ENCODE results near the gene CAD. TPM values are rescaled to one million over a fixed set of nuclear protein-coding genes. Genes with fewer than 3 reads are reported as not detected.
A peak's percentile ranks its signal among the peaks of the same experiment; 100 is the strongest.

Gene CAD
- total and polyA plus RNA-seq, 2 donors (not counting 1 experiment from before 2014, with no cell fraction given), result 35.6 to 48.5 TPM

DNA sequence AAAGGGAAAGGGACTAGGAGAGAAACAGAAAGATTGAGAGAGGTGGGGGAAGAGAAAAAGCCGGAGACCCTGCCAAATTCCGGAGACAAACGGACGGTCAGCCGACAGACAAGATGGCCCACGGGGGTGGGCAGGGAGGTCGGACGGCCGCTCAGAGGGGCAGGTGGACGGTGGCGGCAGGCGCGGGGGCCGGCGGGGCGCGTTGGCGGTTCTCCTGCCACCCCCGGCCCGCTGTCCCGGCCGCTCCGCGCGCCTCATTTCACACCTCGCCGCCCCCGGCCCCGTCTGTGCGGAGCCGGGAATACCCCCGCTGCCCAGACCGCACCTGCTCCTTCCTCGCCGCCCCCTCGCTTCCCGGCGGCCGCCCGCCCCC, 44.7 kb downstream of the CAD start:
- Histone ChIP-seq H3K4me1 (ENCODE audit: control insufficient read depth in 2 of 2, insufficient read depth in 2 of 2, low read length in 2 of 2) (peaks cover 35 to 38% of the 10 kb centered on the region in 2 donors), H4K20me1 (ENCODE audit: control insufficient read depth, insufficient read depth, low read length, poor library complexity, severe bottlenecking) (no peaks in the 10 kb centered on the region), H2AFZ (ENCODE audit: insufficient read depth, low read depth, low read length, poor library complexity, severe bottlenecking) (peak overlapping the region; percentile 76), H3K79me2 (ENCODE audit: control insufficient read depth, insufficient read depth, low read length) (no peaks in the 10 kb centered on the region), H3K9ac (ENCODE audit: low read length) (peak overlapping the region; percentile 74), H3K9me3 (ENCODE audit: control extremely low read depth in 1 of 3, control insufficient read depth in 2 of 3, insufficient read depth in 1 of 3, low read length in 2 of 3) (peaks cover 0 to 8% (median 0%) of the 10 kb centered on the region in 3 donors), H3K27me3 (replicated peaks in 1 of 4; ENCODE audit: control extremely low read depth in 1 of 4, control insufficient read depth in 3 of 4, insufficient read depth in 4 of 4, low read length in 3 of 4) (peaks cover 0 to 89% (median 34%) of the 10 kb centered on the region in 4 experiments), H3K4me3 (ENCODE audit: control extremely low read depth in 1 of 5, extremely low read depth in 1 of 5, insufficient read depth in 1 of 5, low read depth in 2 of 5, low read length in 4 of 5) (no peak overlapping the region), H3K36me3 (replicated peaks in 1 of 2; ENCODE audit: control extremely low read depth in 1 of 2, control insufficient read depth in 1 of 2, extremely low read depth in 1 of 2, insufficient read depth in 2 of 2, low read length in 1 of 2) (no peaks in the 10 kb centered on the region), H3K4me2 (replicated peaks; ENCODE audit: low read depth, low read length, poor library complexity, severe bottlenecking) (peak overlapping the region; percentile 99), H3K27ac (ENCODE audit: low read length in 2 of 2) (no peak overlapping the region)
- WGBS (ENCODE audit: insufficient coverage), result 5% methylated on average over 40 of the region's 40 CpGs
- POLR2A ChIA-PET, result no interaction called here
- peak overlapping the region; percentile 60 for H3K4me3 Mint-ChIP-seq
- peaks cover 62% of the 10 kb centered on the region for H3K27me3 Mint-ChIP-seq
- H3K4me1 Mint-ChIP-seq, result peaks cover 35% of the 10 kb centered on the region
- ATAC-seq (ENCODE audit: low read depth) (no peak), DNase-seq (peak; percentile 36)
- H3K27ac Mint-ChIP-seq, result no peak overlapping the region
- CTCF ChIA-PET, result interaction anchor here (0.5 kb wide), 1 partner anchor 418 kb away, joined by 3 read pairs; no protein-coding TSS in a partner anchor
- H3K9me3 Mint-ChIP-seq (ENCODE audit: insufficient read depth), result no peaks in the 10 kb centered on the region
- intact Hi-C loops (cut with micrococcal nuclease), result loop anchor here (5.0 kb wide), 1 partner anchor 40 kb away; no protein-coding TSS in a partner anchor
- no peak for TF ChIP-seq EZH2 (IDR thresholded peaks at IDR 0.05; ENCODE audit: borderline replicate concordance, insufficient read depth, low read depth, low read length, poor library complexity, severe bottlenecking)
- TF ChIP-seq, protein P1, sequence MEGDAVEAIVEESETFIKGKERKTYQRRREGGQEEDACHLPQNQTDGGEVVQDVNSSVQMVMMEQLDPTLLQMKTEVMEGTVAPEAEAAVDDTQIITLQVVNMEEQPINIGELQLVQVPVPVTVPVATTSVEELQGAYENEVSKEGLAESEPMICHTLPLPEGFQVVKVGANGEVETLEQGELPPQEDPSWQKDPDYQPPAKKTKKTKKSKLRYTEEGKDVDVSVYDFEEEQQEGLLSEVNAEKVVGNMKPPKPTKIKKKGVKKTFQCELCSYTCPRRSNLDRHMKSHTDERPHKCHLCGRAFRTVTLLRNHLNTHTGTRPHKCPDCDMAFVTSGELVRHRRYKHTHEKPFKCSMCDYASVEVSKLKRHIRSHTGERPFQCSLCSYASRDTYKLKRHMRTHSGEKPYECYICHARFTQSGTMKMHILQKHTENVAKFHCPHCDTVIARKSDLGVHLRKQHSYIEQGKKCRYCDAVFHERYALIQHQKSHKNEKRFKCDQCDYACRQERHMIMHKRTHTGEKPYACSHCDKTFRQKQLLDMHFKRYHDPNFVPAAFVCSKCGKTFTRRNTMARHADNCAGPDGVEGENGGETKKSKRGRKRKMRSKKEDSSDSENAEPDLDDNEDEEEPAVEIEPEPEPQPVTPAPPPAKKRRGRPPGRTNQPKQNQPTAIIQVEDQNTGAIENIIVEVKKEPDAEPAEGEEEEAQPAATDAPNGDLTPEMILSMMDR (IDR thresholded peaks at IDR 0.05), result no peak

Data from B cell (primary cell).